PC-3 (cell line): ENCODE results near the gene ATP10B. TPM values are rescaled to one million over a fixed set of nuclear protein-coding genes. Genes with fewer than 3 reads are reported as not detected.

Experiments used
- ATAC-seq: fragments of 200-7000 bp; cut with Tn5 transposase; 2 replicates; pipeline ENCODE4 v1.9.1; 2020; ENCODE audit warnings: mild to moderate bottlenecking, moderate library complexity
- BruUV-seq: library from RNA; stranded (reverse); fragments of 400-500 nt; replicated peaks from 2 replicates; lab custom pipeline; 2021; lab: Mats Ljungman, UMichigan
- CTCF ChIA-PET: fragments of 300-600 bp; sonication (Branson Sonifier 250); formaldehyde crosslinking; loops from one replicate; lab custom pipeline; 2022; ENCODE audit warnings: antibody characterized with exemption; lab: Charles Lee
- POLR2A ChIA-PET: fragments of 300-600 bp; sonication (Branson Sonifier 250); formaldehyde crosslinking; loops from one replicate; lab custom pipeline; 2022; ENCODE audit warnings: antibody characterized with exemption; ENCODE audit not compliant: unreplicated experiment; lab: Charles Lee
- DNase-seq: peaks from one replicate; pipeline ENCODE4 v3.0.0-alpha.2; 2015
- H2AFZ ChIP-seq: fragments of 300-600 bp; sonication (generic); 2 replicates; pipeline ENCODE4 v1.6.0; 2016; ENCODE audit warnings: antibody characterized with exemption, low read length
- H3F3A ChIP-seq: fragments of 300-600 bp; sonication (generic); one replicate; pipeline ENCODE4 v1.6.0; 2017; ENCODE audit warnings: antibody characterized with exemption, low read length, control low read depth, mild to moderate bottlenecking; ENCODE audit not compliant: unreplicated experiment
- H3K27ac ChIP-seq: fragments of 300-600 bp; sonication (generic); 2 replicates; pipeline ENCODE4 v1.5.1; 2016; ENCODE audit warnings: mild to moderate bottlenecking, low read length
- H3K27me3 ChIP-seq: fragments of 300-600 bp; sonication (generic); 2 replicates; pipeline ENCODE4 v1.6.1; 2016; ENCODE audit warnings: low read length, mixed read lengths
- H3K36me3 ChIP-seq: fragments of 300-600 bp; sonication (generic); 2 replicates; pipeline ENCODE4 v1.6.1; 2016; ENCODE audit warnings: low read depth, mixed run types, low read length, mixed read lengths
- H3K4me1 ChIP-seq: fragments of 300-600 bp; sonication (generic); 2 replicates; pipeline ENCODE4 v1.5.1; 2016; ENCODE audit warnings: low read length; ENCODE audit not compliant: insufficient read depth
- H3K4me2 ChIP-seq: fragments of 300-600 bp; sonication (generic); 2 replicates; pipeline ENCODE4 v1.6.0; 2016; ENCODE audit warnings: low read length
- H3K4me3 ChIP-seq: fragments of 300-600 bp; sonication (generic); 2 replicates; pipeline ENCODE4 v1.5.1; 2016; ENCODE audit warnings: mild to moderate bottlenecking, low read length, mixed read lengths
- H3K79me2 ChIP-seq: fragments of 300-600 bp; sonication (generic); 2 replicates; pipeline ENCODE4 v1.6.1; 2017; ENCODE audit warnings: low read length, mixed read lengths
- H3K9ac ChIP-seq: fragments of 300-600 bp; sonication (generic); 2 replicates; pipeline ENCODE4 v1.6.0; 2016; ENCODE audit warnings: mild to moderate bottlenecking, low read length
- H3K9me2 ChIP-seq: fragments of 300-600 bp; sonication (generic); replicated peaks from 2 replicates; pipeline ENCODE4 v1.6.1; 2016; ENCODE audit warnings: mixed run types, low read length, mixed read lengths
- H3K9me3 ChIP-seq: fragments of 300-600 bp; sonication (generic); 2 replicates; pipeline ENCODE4 v1.6.1; 2016; ENCODE audit warnings: low read length, mixed read lengths
- H4K20me1 ChIP-seq: fragments of 300-600 bp; sonication (generic); 2 replicates; pipeline ENCODE4 v1.6.1; 2016; ENCODE audit warnings: low read length, mixed read lengths
- EZH2 ChIP-seq: fragments of 300-600 bp; sonication (generic); IDR thresholded peaks from one replicate; pipeline ENCODE4 v1.6.1; 2017; ENCODE audit warnings: antibody characterized with exemption, mild to moderate bottlenecking, low read length; ENCODE audit not compliant: unreplicated experiment
- EZH2phosphoT487 ChIP-seq: fragments of 300-600 bp; sonication (generic); IDR thresholded peaks from 2 replicates; pipeline ENCODE4 v1.6.1; 2018; ENCODE audit warnings: mild to moderate bottlenecking, antibody characterized with exemption, low read length, borderline replicate concordance
- intact Hi-C: fragments of 100-400 bp; cut with micrococcal nuclease; formaldehyde crosslinking; loops from 2 replicates; pipeline ENCODE4 v1.9.0; 2023
- total RNA-seq: library from RNA; depleted of rRNA; stranded (reverse); fragments of >200 nt; gene quantifications from 2 replicates; pipeline ENCODE4 v1.2.3, GENCODE V29; 2014
- TF ChIP-seq, protein P1 (sequence below): fragments of 300-600 bp; sonication (generic); conservative IDR thresholded peaks from 2 replicates; pipeline ENCODE4 v1.5.1; 2017; ENCODE audit warnings: antibody characterized with exemption, low read depth, mild to moderate bottlenecking, low read length

Gene ATP10B
- total RNA-seq, 1 experiment from 2014 or later = not detected

DNA sequence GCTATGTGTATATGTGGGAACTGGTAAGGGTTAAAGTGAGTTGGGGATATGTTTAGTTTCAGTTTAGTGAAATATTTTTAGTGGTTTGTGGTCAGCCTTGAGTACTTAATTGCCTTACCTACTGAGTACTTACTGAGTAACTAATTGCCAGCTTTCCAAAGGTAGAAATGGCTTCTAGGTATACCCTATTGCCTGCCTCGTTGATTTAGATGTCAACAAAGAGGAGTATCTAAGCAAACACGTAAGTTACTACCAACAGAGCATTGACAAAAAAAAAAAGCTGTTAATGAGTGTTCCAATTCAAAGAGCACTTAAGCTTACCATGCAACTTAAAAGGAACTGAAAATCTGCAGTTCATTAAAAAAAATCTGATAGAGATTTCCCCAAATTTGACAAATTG lies 8.8 kb downstream of the ATP10B start:
- Histone ChIP-seq H3F3A (no peaks in the 10 kb centered on the region), H3K36me3 (no peaks in the 10 kb centered on the region), H3K79me2 (no peaks in the 10 kb centered on the region), H2AFZ (no peak overlapping the region), H3K9me3 (peaks cover 14% of the 10 kb centered on the region; the same call in 1 of the 2 replicates), H4K20me1 (no peaks in the 10 kb centered on the region), H3K4me2 (no peak overlapping the region), H3K9me2 (no peaks in the 10 kb centered on the region), H3K27me3 (no peaks in the 10 kb centered on the region), H3K9ac (no peak overlapping the region), H3K4me3 (no peak overlapping the region), H3K4me1 (no peaks in the 10 kb centered on the region), H3K27ac (no peak overlapping the region)
- intact Hi-C loops = no loop called here
- TF ChIP-seq EZH2phosphoT487 (no peak), EZH2 (no peak)
- TF ChIP-seq, protein P1, sequence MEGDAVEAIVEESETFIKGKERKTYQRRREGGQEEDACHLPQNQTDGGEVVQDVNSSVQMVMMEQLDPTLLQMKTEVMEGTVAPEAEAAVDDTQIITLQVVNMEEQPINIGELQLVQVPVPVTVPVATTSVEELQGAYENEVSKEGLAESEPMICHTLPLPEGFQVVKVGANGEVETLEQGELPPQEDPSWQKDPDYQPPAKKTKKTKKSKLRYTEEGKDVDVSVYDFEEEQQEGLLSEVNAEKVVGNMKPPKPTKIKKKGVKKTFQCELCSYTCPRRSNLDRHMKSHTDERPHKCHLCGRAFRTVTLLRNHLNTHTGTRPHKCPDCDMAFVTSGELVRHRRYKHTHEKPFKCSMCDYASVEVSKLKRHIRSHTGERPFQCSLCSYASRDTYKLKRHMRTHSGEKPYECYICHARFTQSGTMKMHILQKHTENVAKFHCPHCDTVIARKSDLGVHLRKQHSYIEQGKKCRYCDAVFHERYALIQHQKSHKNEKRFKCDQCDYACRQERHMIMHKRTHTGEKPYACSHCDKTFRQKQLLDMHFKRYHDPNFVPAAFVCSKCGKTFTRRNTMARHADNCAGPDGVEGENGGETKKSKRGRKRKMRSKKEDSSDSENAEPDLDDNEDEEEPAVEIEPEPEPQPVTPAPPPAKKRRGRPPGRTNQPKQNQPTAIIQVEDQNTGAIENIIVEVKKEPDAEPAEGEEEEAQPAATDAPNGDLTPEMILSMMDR = no peak
- CTCF ChIA-PET = no interaction called here
- POLR2A ChIA-PET = no interaction called here
- DNase-seq (no peak), ATAC-seq (no peak)
- BruUV-seq = no TSS peak

DNA sequence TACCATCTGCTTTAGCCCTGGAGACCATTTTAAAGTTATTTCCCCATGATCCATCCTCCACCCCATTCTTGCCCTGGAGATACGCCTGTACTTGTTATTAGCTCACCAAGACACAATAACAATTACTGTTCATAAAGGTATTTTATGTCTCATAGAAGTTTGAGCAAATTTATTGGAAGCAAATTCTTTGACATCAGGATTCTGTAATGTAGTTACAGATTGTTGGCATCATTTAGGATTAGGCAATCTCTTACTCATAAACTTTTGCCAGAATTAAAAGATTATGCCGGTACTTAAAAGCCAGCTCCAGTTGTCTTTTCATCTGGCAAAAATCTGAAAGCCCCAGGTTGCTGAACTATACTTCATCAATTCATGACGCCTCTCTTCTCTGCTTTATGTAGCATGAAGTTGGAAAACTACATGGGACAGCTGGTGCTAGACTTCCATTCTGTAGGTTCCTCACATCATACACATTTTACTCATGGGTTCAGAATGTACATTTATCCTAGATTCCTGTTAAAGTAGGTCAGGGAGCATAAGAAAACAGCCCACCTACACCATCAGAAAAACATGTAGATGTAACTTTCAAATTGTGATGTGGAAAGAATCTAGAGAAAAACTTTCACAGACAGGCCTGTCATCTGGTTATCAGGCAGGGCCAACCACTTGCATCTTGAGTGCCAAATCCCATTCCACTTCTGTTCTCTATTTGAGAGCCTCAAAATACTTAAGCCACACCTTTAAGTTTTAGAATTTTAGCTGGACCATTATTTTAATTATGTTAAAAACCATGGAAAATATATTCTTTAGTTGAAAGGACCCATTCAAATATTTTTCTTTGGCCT lies 14.0 kb downstream of the ATP10B start:
- no peak for ATAC-seq
- H3K4me2 ChIP-seq = no peak overlapping the region
- POLR2A ChIA-PET = no interaction called here

More for the DNA sequence above, 14.0 kb downstream of the ATP10B start:
- no peaks in the 10 kb centered on the region for H3K4me1 ChIP-seq
- no peak overlapping the region for H3K9ac ChIP-seq
- no peak overlapping the region for H3K27ac ChIP-seq
- no peaks in the 10 kb centered on the region for H3K36me3 ChIP-seq
- no peaks in the 10 kb centered on the region for H3K27me3 ChIP-seq
- H3K9me3 ChIP-seq = peaks cover 10% of the 10 kb centered on the region; the same call in 1 of the 2 replicates
- TF ChIP-seq EZH2phosphoT487 = no peak
- TF ChIP-seq, protein P1 = no peak
- no peak for TF ChIP-seq EZH2
- no peaks in the 10 kb centered on the region for H4K20me1 ChIP-seq
- H3K9me2 ChIP-seq = no peaks in the 10 kb centered on the region
- H2AFZ ChIP-seq = no peak overlapping the region
- intact Hi-C loops = no loop called here
- no peaks in the 10 kb centered on the region for H3F3A ChIP-seq
- BruUV-seq = no TSS peak
- no peaks in the 10 kb centered on the region for H3K79me2 ChIP-seq
- CTCF ChIA-PET = no interaction called here
- no peak for DNase-seq
- no peak overlapping the region for H3K4me3 ChIP-seq
